Neural cell (in vitro differentiated cells): ENCODE results near the gene CHRDL2. TPM values are rescaled to one million over a fixed set of nuclear protein-coding genes. Genes with fewer than 3 reads are reported as not detected.

Experiments
- H2AFZ ChIP-seq: fragments of 200-600, 300-800 bp; sonication (generic), shearing (Covaris generic); 2 replicates; pipeline ENCODE4 v1.6.0; 2014; ENCODE audit warnings: low read depth, mild to moderate bottlenecking, antibody characterized with exemption, low read length, moderate library complexity
- H3F3A ChIP-seq: fragments of 200-600 bp; shearing (Covaris generic); 2 replicates; pipeline ENCODE4 v1.6.1; 2016; ENCODE audit warnings: mild to moderate bottlenecking, moderate library complexity, mixed read lengths, antibody characterized with exemption, low read length; ENCODE audit not compliant: insufficient read depth, poor library complexity, severe bottlenecking
- H3K27ac ChIP-seq: fragments of 200-600, 300-800 bp; sonication (generic), shearing (Covaris generic); 2 replicates; pipeline ENCODE4 v1.5.1; 2014; ENCODE audit warnings: mild to moderate bottlenecking, low read length, moderate library complexity
- H3K27me3 ChIP-seq: fragments of 300-800, 200-600 bp; sonication (generic), shearing (Covaris generic); 2 replicates; pipeline ENCODE4 v1.6.0; 2014; ENCODE audit warnings: mild to moderate bottlenecking, low read depth, low read length, moderate library complexity; ENCODE audit not compliant: insufficient read depth
- H3K36me3 ChIP-seq: fragments of 300-800, 200-600 bp; sonication (generic), shearing (Covaris generic); 2 replicates; pipeline ENCODE4 v1.5.1; 2014; ENCODE audit warnings: mild to moderate bottlenecking, antibody characterized with exemption, low read length, moderate library complexity; ENCODE audit not compliant: insufficient read depth
- H3K4me2 ChIP-seq: fragments of 300-800, 200-600 bp; sonication (generic), shearing (Covaris generic); 2 replicates; pipeline ENCODE4 v1.6.0; 2014; ENCODE audit warnings: mild to moderate bottlenecking, low read length
- H3K4me3 ChIP-seq: fragments of 300-800, 200-600 bp; sonication (generic), shearing (Covaris generic); 2 replicates; pipeline ENCODE4 v1.5.1; 2014; ENCODE audit warnings: mild to moderate bottlenecking, low read length, moderate library complexity
- H3K79me2 ChIP-seq: fragments of 200-600 bp; shearing (Covaris generic); replicated peaks from 2 replicates; pipeline ENCODE4 v1.6.0; 2014; ENCODE audit warnings: mild to moderate bottlenecking, low read length, moderate library complexity; ENCODE audit not compliant: insufficient read depth
- H3K9ac ChIP-seq: fragments of 300-800, 200-600 bp; sonication (generic), shearing (Covaris generic); 2 replicates; pipeline ENCODE4 v1.6.1; 2016; ENCODE audit warnings: mild to moderate bottlenecking, low read length, mixed read lengths
- H3K9me2 ChIP-seq: fragments of 200-600 bp; shearing (Covaris generic); 2 replicates; pipeline ENCODE4 v1.6.1; 2016; ENCODE audit warnings: mild to moderate bottlenecking, low read length, mixed read lengths; ENCODE audit not compliant: insufficient read depth
- H3K9me3 ChIP-seq: fragments of 200-600, 300-800 bp; sonication (generic), shearing (Covaris generic); 2 replicates; pipeline ENCODE4 v1.6.1; 2016; ENCODE audit warnings: mild to moderate bottlenecking, mixed run types, low read length, moderate library complexity, mixed read lengths
- H4K20me1 ChIP-seq: fragments of 200-600 bp; shearing (Covaris generic); 2 replicates; pipeline ENCODE4 v1.6.1; 2016; ENCODE audit warnings: mild to moderate bottlenecking, mixed run types; ENCODE audit not compliant: insufficient read depth
- CTCF ChIP-seq: fragments of 450-650 bp; IDR thresholded peaks from 2 replicates; pipeline ENCODE4 v1.5.1; 2014; ENCODE audit warnings: antibody characterized with exemption, mild to moderate bottlenecking, moderate library complexity; ENCODE audit not compliant: poor library complexity, severe bottlenecking
- EP300 ChIP-seq: fragments of 450-650 bp; conservative IDR thresholded peaks from 2 replicates; pipeline ENCODE4 v1.6.1; 2014; ENCODE audit warnings: antibody characterized with exemption, mild to moderate bottlenecking, moderate library complexity; ENCODE audit not compliant: poor library complexity, severe bottlenecking
- EZH2 ChIP-seq: fragments of 200-600, 300-800 bp; shearing (Covaris generic), sonication (generic); IDR thresholded peaks from 2 replicates; pipeline ENCODE4 v1.6.1; 2014; ENCODE audit warnings: antibody characterized with exemption, low read length, borderline replicate concordance, mild to moderate bottlenecking; ENCODE audit not compliant: insufficient read depth, poor library complexity, severe bottlenecking
- MXI1 ChIP-seq: fragments of 450-650 bp; conservative IDR thresholded peaks from 2 replicates; pipeline ENCODE4 v1.6.1; 2014; ENCODE audit warnings: antibody characterized with exemption, mild to moderate bottlenecking; ENCODE audit not compliant: poor library complexity, severe bottlenecking
- POLR2AphosphoS5 ChIP-seq: IDR thresholded peaks from 2 replicates; pipeline ENCODE4 v1.6.1; 2012
- RAD21 ChIP-seq: fragments of 450-650 bp; conservative IDR thresholded peaks from 2 replicates; pipeline ENCODE4 v1.6.1; 2014; ENCODE audit warnings: antibody characterized with exemption, mild to moderate bottlenecking, moderate library complexity
- REST ChIP-seq: IDR thresholded peaks from 2 replicates; pipeline ENCODE4 v1.6.1; 2012; ENCODE audit warnings: borderline replicate concordance
- SMC3 ChIP-seq: fragments of 450-650 bp; conservative IDR thresholded peaks from 2 replicates; pipeline ENCODE4 v1.6.1; 2014; ENCODE audit warnings: antibody characterized with exemption, mild to moderate bottlenecking, moderate library complexity; ENCODE audit not compliant: poor library complexity
- TAF1 ChIP-seq: IDR thresholded peaks from 2 replicates; pipeline ENCODE4 v1.6.1; 2012; ENCODE audit warnings: low read depth
- polyA plus RNA-seq: library from polyadenylated mRNA; depleted of rRNA; stranded (reverse); fragments of >200 nt; gene quantifications from 2 replicates; pipeline ENCODE4 v1.2.3, GENCODE V29; 2014

CHRDL2 gene
- polyA plus RNA-seq, 1 donor from 2014 or later, result not detected

- no peak for TF ChIP-seq CTCF
- no peak for TF ChIP-seq EP300
These were observed 31.4 kb downstream of the CHRDL2 start (continued) for GRCh38 chr11:74699615-74700396.

DNA sequence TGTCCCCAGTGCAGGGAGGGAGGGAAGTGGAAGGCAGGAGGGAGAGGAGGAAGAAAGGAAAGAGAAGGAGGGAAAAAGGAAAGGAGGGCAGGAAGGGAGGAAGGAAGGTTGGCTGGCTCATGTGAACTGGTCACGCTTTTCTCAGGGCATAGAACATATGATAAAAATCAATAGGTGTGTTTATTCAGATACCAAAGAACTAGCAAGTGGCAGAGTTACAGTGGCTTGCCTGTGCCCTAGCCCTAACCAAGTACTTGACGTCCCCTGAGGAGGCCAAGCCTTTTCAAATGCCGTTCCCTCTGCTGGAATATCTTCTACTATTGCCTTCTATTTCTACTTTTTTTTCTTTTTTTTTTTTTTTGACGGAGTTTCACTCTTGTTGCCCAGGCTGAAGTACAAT lies 33.5 kb downstream of the CHRDL2 start:
- Histone ChIP-seq H3F3A (no peaks in the 10 kb centered on the region), H4K20me1 (no peaks in the 10 kb centered on the region), H3K9me3 (no peaks in the 10 kb centered on the region), H3K9me2 (no peaks in the 10 kb centered on the region), H3K27me3 (no peaks in the 10 kb centered on the region), H3K4me3 (no peak overlapping the region), H2AFZ (no peak overlapping the region), H3K36me3 (no peaks in the 10 kb centered on the region), H3K79me2 (no peaks in the 10 kb centered on the region), H3K4me2 (no peak overlapping the region), H3K27ac (no peak overlapping the region), H3K9ac (no peak overlapping the region)
- TF ChIP-seq EP300 (no peak), CTCF (no peak), TAF1 (no peak), MXI1 (no peak), REST (no peak), POLR2AphosphoS5 (no peak), RAD21 (no peak)

- Histone ChIP-seq H3K4me2 (no peak overlapping the region), H3K27ac (no peak overlapping the region)
- no peak for TF ChIP-seq RAD21
- no peak for TF ChIP-seq MXI1
- no peak for TF ChIP-seq EP300
- TF ChIP-seq SMC3, result no peak
- no peak for TF ChIP-seq REST
- no peak for TF ChIP-seq POLR2AphosphoS5
- TF ChIP-seq EZH2, result no peak
- no peak for TF ChIP-seq CTCF
These were observed 34.1 kb downstream of the CHRDL2 start for GRCh38 chr11:74696939-74697675.

More at GRCh38 chr11:74696939-74697675, 34.1 kb downstream of the CHRDL2 start:
- Histone ChIP-seq H3K36me3 (no peaks in the 10 kb centered on the region), H3K9me2 (no peaks in the 10 kb centered on the region), H3K9ac (no peak overlapping the region), H2AFZ (no peak overlapping the region), H3F3A (no peaks in the 10 kb centered on the region), H4K20me1 (no peaks in the 10 kb centered on the region), H3K9me3 (no peaks in the 10 kb centered on the region), H3K79me2 (no peaks in the 10 kb centered on the region), H3K4me3 (no peak overlapping the region), H3K27me3 (no peaks in the 10 kb centered on the region)
